Keratinocyte (primary cell): ENCODE data around the gene SSBP4. TPM values are rescaled to one million over a fixed set of nuclear protein-coding genes. Genes with fewer than 3 reads are reported as not detected.

ENCODE experiments used
- DNase-seq: peaks from one replicate; pipeline ENCODE4 v3.0.0-alpha.2; 2011; ENCODE audit warnings: low read depth, missing footprints, low spot score
- FAIRE-seq: peaks from 2 replicates; lab custom pipeline; 2011; peaks lifted over from hg19 to GRCh38; lab: Jason Lieb, UNC
- H2AFZ ChIP-seq: 2 replicates; pipeline ENCODE4 v1.6.0; 2012; ENCODE audit warnings: low read length, control low read depth, inconsistent platforms; ENCODE audit not compliant: control insufficient read depth
- H3K27ac ChIP-seq: 2 replicates; pipeline ENCODE4 v1.5.1; 2011; ENCODE audit warnings: low read length; ENCODE audit not compliant: control insufficient read depth, insufficient read depth
- H3K27me3 ChIP-seq: 3 replicates; pipeline ENCODE4 v1.6.0; 2011; ENCODE audit warnings: low read length; ENCODE audit not compliant: control insufficient read depth, insufficient read depth; ENCODE audit errors: extremely low read depth
- H3K36me3 ChIP-seq, 2 experiments: 2 replicates in 1 of 2; 3 replicates in 1 of 2; pipeline ENCODE4 v1.5.1; 2011; ENCODE audit warnings: low read length in 2 of 2, mild to moderate bottlenecking in 1 of 2; ENCODE audit not compliant: control insufficient read depth in 2 of 2, insufficient read depth in 2 of 2; ENCODE audit errors: extremely low read depth in 1 of 2
- H3K4me1 ChIP-seq: 3 replicates; pipeline ENCODE4 v1.5.1; 2011; ENCODE audit warnings: low read length; ENCODE audit not compliant: control insufficient read depth, insufficient read depth; ENCODE audit errors: extremely low read depth
- H3K4me2 ChIP-seq: 3 replicates; pipeline ENCODE4 v1.6.0; 2011; ENCODE audit warnings: low read depth, low read length; ENCODE audit not compliant: control insufficient read depth, insufficient read depth; ENCODE audit errors: extremely low read depth
- H3K4me3 ChIP-seq, 3 experiments: fragments of 200-600 bp in 1 of 3; sonication (generic) in 1 of 3; 2 replicates in 2 of 3; 3 replicates in 1 of 3; pipeline ENCODE4 v1.5.1; 2011 to 2016; ENCODE audit warnings: low read length in 3 of 3, mild to moderate bottlenecking in 3 of 3, control low read depth in 2 of 3, inconsistent platforms in 1 of 3, low read depth in 1 of 3, mixed read lengths in 1 of 3, mixed run types in 1 of 3, moderate library complexity in 1 of 3; ENCODE audit not compliant: control insufficient read depth in 2 of 3, insufficient read depth in 2 of 3; ENCODE audit errors: extremely low read depth in 1 of 3
- H3K79me2 ChIP-seq: 2 replicates; pipeline ENCODE4 v1.6.0; 2012; ENCODE audit warnings: low read length; ENCODE audit not compliant: control insufficient read depth, insufficient read depth
- H3K9ac ChIP-seq: 3 replicates; pipeline ENCODE4 v1.6.0; 2011; ENCODE audit warnings: low read length; ENCODE audit not compliant: control insufficient read depth, insufficient read depth; ENCODE audit errors: extremely low read depth
- H3K9me1 ChIP-seq: 3 replicates; pipeline ENCODE4 v1.6.0; 2011; ENCODE audit warnings: low read length; ENCODE audit not compliant: control insufficient read depth, insufficient read depth; ENCODE audit errors: extremely low read depth
- H3K9me3 ChIP-seq: 2 replicates; pipeline ENCODE4 v1.5.1; 2012; ENCODE audit warnings: low read depth, low read length; ENCODE audit not compliant: control insufficient read depth
- H4K20me1 ChIP-seq: 3 replicates; pipeline ENCODE4 v1.6.0; 2011; ENCODE audit warnings: low read length; ENCODE audit not compliant: control insufficient read depth, insufficient read depth; ENCODE audit errors: extremely low read depth
- CTCF ChIP-seq, 3 experiments: IDR thresholded peaks in 1 of 3; conservative IDR thresholded peaks in 1 of 3; optimal IDR thresholded peaks in 1 of 3; 2 replicates in 2 of 3; 3 replicates in 1 of 3; pipeline versions ENCODE3 to v1.5.1; 2011; ENCODE audit warnings: low read length in 3 of 3, mild to moderate bottlenecking in 3 of 3, moderate library complexity in 2 of 3, control low read depth in 1 of 3, inconsistent platforms in 1 of 3; ENCODE audit not compliant: insufficient read depth in 2 of 3; ENCODE audit errors: extremely low read depth in 1 of 3
- EZH2 ChIP-seq: IDR thresholded peaks from one replicate; pipeline ENCODE4 v1.6.1; 2012; ENCODE audit warnings: inconsistent platforms, mild to moderate bottlenecking, low read length, moderate library complexity
- dilution Hi-C: fragments of 300-500 bp; cut with MboI; formaldehyde crosslinking; loops from one replicate; pipeline ENCODE4 v1.7.0; 2020; ENCODE audit warnings: low sequenced_read_pairs; ENCODE audit not compliant: extremely low pct_ligation_motif_present
- polyA plus RNA-seq, 5 experiments: library from polyadenylated mRNA; depleted of rRNA in 3 of 5; stranded (reverse) in 3 of 5; stranded (forward) in 1 of 5; unstranded in 1 of 5; fragments of >200 nt; gene quantifications; 1 replicate in 1 of 5; 2 replicates in 3 of 5; 3 replicates in 1 of 5; pipeline versions ENCODE4 v1.2.1 to v1.2.3, GENCODE V29; 2011 to 2012; ENCODE audit warnings: missing spikeins in 2 of 5, low read depth in 1 of 5, low replicate concordance in 1 of 5

The SSBP4 gene
- polyA plus RNA-seq, 1 donor (not counting 4 experiments of a cell fraction or from before 2014, with no cell fraction given): 7.5 TPM

- Histone ChIP-seq H3K79me2 (no peaks in the 10 kb centered on the region), H3K27ac (no peak overlapping the region), H3K4me1 (peaks cover 18% of the 10 kb centered on the region), H3K4me2 (no peak overlapping the region), H2AFZ (no peak overlapping the region), H3K9me1 (peaks cover 5% of the 10 kb centered on the region), H3K36me3 (peaks cover 0 to 1% of the 10 kb centered on the region in 2 experiments), H3K27me3 (no peaks in the 10 kb centered on the region), H4K20me1 (no peaks in the 10 kb centered on the region), H3K4me3 (no peak overlapping the region), H3K9me3 (no peaks in the 10 kb centered on the region), H3K9ac (no peak overlapping the region)
- FAIRE-seq (no peak), DNase-seq (no peak)
- dilution Hi-C loops: no loop called here
- TF ChIP-seq EZH2 (no peak), CTCF (optimal IDR thresholded peaks at IDR 0.05 in 1 of 3, IDR thresholded peaks at IDR 0.05 in 1 of 3, conservative IDR thresholded peaks at IDR 0.05 in 1 of 3; ENCODE audit: extremely low read depth in 1 of 3, insufficient read depth in 2 of 3, low read length in 3 of 3) (no peak)
Measured at GRCh38 chr19:18434411-18435175, 15.4 kb downstream of the SSBP4 start.

GRCh38 chr19:18435178-18435841 is 16.1 kb downstream of the SSBP4 start:
- FAIRE-seq: no peak

More at GRCh38 chr19:18435178-18435841, 16.1 kb downstream of the SSBP4 start:
- Histone ChIP-seq H2AFZ (no peak overlapping the region), H3K9me3 (no peaks in the 10 kb centered on the region), H3K9ac (no peak overlapping the region), H3K9me1 (peaks cover 5% of the 10 kb centered on the region), H4K20me1 (no peaks in the 10 kb centered on the region), H3K4me1 (peaks cover 20% of the 10 kb centered on the region), H3K79me2 (no peaks in the 10 kb centered on the region), H3K4me3 (no peak overlapping the region), H3K4me2 (no peak overlapping the region), H3K27ac (no peak overlapping the region), H3K36me3 (peaks cover 0 to 1% of the 10 kb centered on the region in 2 experiments), H3K27me3 (no peaks in the 10 kb centered on the region)
- TF ChIP-seq CTCF (optimal IDR thresholded peaks at IDR 0.05 in 1 of 3, IDR thresholded peaks at IDR 0.05 in 1 of 3, conservative IDR thresholded peaks at IDR 0.05 in 1 of 3; ENCODE audit: extremely low read depth in 1 of 3, insufficient read depth in 2 of 3, low read length in 3 of 3): no peak
- DNase-seq: no peak
- dilution Hi-C loops: no loop called here
